Measurements from ENCODE around the gene GMPR.

DNA sequence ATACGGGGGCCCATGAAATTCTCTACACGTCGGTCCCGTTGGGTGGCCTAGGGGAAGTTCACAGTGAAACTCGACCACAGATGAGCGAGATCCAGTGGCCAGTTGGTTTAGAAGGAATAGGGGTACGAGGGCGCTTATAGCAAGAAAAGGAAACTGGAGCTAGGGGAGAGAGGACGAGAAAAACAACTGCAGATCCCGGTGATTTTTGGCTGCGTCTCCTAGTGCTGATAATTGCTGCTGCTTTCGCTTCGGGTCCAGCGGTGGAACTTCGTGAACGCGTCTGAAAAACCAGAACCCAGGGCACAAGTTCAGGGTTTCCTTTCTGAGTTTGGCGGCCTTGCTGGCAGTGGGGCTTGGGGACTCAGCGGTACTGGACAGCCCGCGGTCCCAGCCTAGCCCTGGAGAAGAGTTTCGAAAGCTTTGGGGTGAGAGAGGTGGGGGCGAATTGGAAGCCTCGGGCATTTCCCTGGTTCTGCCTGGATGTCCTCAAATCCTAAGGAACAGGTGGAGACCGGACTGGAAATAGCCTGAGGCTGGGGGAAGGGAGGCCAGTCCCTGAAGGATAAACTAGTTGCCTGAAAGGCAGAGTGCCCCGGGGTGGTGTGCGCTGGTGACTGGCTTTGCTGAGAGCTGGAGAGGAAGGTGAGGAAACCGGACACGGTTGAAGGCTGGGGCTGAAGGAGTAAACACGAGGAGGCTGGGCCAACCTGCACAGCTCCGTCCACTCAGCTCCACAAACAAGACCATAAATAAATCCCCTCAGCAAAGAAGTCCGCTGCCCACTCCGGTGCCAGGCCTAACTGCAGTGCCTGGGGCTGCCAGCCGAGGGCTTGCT lies 793 bp downstream of the GMPR start:
- no peak for TF ChIP-seq POLR2A (IDR thresholded peaks at IDR 0.05)
- peak in 4 of 6 experiments; percentile 22 to 37 (median 28) for TF ChIP-seq CTCF (IDR thresholded peaks at IDR 0.05)

Measured in esophagus squamous epithelium (tissue), 4 donors.